ENCODE data around the gene APLP2. TPM values are rescaled to one million over a fixed set of nuclear protein-coding genes. Genes with fewer than 3 reads are reported as not detected.
A peak's percentile ranks its signal among the peaks of the same experiment; 100 is the strongest.

The APLP2 gene
- total RNA-seq, 2 donors from 2014 or later, result 349 to 496 TPM

DNA sequence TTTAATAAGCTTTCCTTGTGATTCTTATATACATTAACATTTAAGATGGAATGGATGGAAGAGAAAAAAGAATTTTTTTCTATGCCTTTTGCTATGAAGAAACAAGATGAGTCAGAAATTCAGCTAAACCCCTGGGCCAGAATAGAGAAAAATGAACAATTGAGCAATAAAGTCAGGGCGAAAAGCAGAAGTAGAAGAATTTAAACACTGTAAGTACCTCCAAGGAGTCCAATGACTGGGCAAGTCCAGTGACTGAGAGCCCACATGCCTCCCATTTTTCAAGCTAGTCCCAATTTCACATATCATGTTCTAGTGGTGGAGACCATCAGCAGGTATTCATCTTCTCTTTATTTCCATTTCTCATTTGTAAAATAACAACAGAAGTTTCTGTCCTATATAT lies 18.6 kb upstream of the APLP2 start:
- intact Hi-C loops (cut with DNase I, micrococcal nuclease), result no loop called here
- DNase-seq, result no peak
- no peak for ATAC-seq

GRCh38 chr11:130052567-130052966 lies 17.1 kb upstream of the APLP2 start:
- no peak for ATAC-seq
- intact Hi-C loops (cut with DNase I, micrococcal nuclease), result no loop called here
- no peak for DNase-seq

GRCh38 chr11:130054966-130055365 lies 14.7 kb upstream of the APLP2 start:
- intact Hi-C loops (cut with DNase I, micrococcal nuclease), result no loop called here
- DNase-seq, result no peak
- no peak for ATAC-seq

DNA sequence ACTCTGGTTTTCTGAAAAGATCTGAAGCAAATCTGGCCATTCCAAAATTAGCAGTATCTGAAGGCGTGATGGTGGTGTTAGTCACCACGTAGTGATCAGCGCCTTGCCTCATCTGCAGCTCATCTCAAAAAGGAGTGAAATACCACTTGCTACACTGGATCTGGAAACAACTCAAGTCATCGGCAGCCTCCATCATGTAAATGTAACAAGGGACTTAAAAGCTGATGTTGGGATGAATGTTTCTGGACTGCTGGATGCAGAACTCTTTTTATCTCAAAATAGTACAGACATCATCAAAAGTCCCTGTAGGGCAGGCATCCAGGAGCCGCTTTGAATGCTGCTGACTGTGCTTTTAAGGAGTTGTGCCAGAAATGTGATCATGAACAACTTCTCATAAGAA lies 14.1 kb upstream of the APLP2 start:
- no peak for DNase-seq
- ATAC-seq, result no peak
- intact Hi-C loops (cut with DNase I, micrococcal nuclease), result no loop called here

GRCh38 chr11:130061017-130061416 lies 8.7 kb upstream of the APLP2 start:
- intact Hi-C loops (cut with DNase I, micrococcal nuclease), result no loop called here
- no peak for ATAC-seq
- DNase-seq, result no peak

DNA sequence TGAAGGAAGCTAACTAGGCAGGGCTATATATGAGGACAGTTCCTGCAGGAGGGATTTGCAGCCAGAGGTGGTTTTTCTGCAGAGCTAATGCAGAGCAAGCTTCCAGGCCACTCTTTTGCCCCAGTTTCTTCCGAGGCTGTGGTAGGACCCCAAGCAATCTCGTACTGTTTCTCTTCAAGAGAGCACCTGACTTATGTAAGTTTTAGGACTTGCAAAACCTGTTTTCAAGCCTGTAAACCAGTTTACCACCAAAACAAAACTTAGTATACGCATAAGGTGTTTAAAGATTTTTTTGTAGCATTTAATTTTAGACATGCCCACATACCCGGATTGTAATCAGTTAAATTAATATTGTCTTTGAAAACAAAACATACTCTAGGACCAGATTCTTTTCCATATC lies 7.7 kb upstream of the APLP2 start:
- no peak for DNase-seq
- intact Hi-C loops (cut with DNase I, micrococcal nuclease), result no loop called here
- no peak for ATAC-seq

DNA sequence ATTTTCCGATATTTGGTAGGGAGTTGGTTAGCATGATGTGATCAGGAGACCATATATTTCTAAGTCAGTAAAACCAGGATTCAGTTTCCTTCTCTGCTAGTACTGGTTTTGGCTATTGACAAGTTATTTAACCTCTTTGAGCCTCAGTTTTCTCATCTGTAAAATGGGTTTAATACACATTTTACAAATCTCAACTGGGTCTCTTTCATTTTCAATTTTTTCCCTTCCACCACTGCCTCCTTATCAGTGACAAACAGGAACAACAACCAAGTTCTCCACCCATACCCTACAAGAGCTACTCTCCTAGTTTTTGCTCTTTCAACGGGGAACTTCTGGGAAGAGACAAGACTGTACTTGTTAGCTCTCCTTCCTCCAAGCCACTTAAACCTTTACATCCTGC lies 6.2 kb upstream of the APLP2 start:
- no peak for DNase-seq
- no peak for ATAC-seq
- intact Hi-C loops (cut with DNase I, micrococcal nuclease), result no loop called here

- ATAC-seq (no peak), DNase-seq (no peak)
- intact Hi-C loops (cut with DNase I, micrococcal nuclease), result no loop called here
These were observed 5.1 kb upstream of the APLP2 start for GRCh38 chr11:130064596-130064995.

DNA sequence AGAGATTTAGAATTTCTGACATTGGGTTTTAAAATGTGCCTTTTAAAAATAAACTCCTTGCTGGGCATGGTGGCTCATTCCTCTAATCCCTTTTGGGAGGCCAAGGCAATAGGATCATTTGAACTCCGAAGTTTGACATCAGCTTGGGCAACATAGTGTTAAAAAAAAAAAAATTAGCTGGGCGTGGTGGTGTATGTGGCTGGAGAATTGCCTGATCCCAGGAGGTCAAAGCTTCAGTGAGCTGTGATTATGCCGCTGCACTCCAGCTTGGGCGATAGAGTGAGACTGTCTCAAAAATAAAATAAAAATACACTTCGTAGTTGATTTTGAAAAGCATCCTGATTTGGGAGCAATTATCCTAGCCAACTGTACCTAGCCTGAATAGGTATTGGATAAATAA lies 3.4 kb upstream of the APLP2 start:
- peak; percentile 29 to 41 for DNase-seq
- ATAC-seq, result peak; percentile 27
- intact Hi-C loops (cut with DNase I, micrococcal nuclease), result no loop called here

GRCh38 chr11:130068546-130068985 lies 1.1 kb upstream of the APLP2 start:
- ATAC-seq (peak; percentile 17), DNase-seq (no peak)
- intact Hi-C loops (cut with DNase I, micrococcal nuclease), result no loop called here

GRCh38 chr11:130068986-130069658 lies 572 bp upstream of the APLP2 start:
- peak in 1 of 2 donors; percentile 82 for DNase-seq
- peak; percentile 70 for ATAC-seq
- intact Hi-C loops (cut with DNase I, micrococcal nuclease), result no loop called here

GRCh38 chr11:130070109-130070845 lies 583 bp downstream of the APLP2 start:
- DNase-seq (peak; percentile 31 to 65), ATAC-seq (peak; percentile 10)
- intact Hi-C loops (cut with DNase I, micrococcal nuclease), result loop anchor here in 1 of 2 donors (10.0 kb wide), 2 partner anchors 55 to 65 kb away; partner anchors contain the start of gene PRDM10

- intact Hi-C loops (cut with DNase I, micrococcal nuclease), result loop anchor here in 1 of 2 donors (10.0 kb wide), 2 partner anchors 54 to 66 kb away; partner anchors contain the start of gene PRDM10
- no peak for ATAC-seq
- DNase-seq, result peak; percentile 28
These were observed 1.1 kb downstream of the APLP2 start for GRCh38 chr11:130070846-130071200.

- intact Hi-C loops (cut with DNase I, micrococcal nuclease), result loop anchor here in 1 of 2 donors (10.0 kb wide), 2 partner anchors 54 to 66 kb away; partner anchors contain the start of gene PRDM10
- ATAC-seq (no peak), DNase-seq (no peak)
These were observed 1.6 kb downstream of the APLP2 start for GRCh38 chr11:130071211-130071712.

- no peak for DNase-seq
- intact Hi-C loops (cut with DNase I, micrococcal nuclease), result loop anchor here in 1 of 2 donors (10.0 kb wide), 2 partner anchors 50 to 70 kb away; partner anchors contain the start of gene PRDM10
- no peak for ATAC-seq
These were observed 5.0 kb downstream of the APLP2 start for GRCh38 chr11:130074736-130075135.

DNA sequence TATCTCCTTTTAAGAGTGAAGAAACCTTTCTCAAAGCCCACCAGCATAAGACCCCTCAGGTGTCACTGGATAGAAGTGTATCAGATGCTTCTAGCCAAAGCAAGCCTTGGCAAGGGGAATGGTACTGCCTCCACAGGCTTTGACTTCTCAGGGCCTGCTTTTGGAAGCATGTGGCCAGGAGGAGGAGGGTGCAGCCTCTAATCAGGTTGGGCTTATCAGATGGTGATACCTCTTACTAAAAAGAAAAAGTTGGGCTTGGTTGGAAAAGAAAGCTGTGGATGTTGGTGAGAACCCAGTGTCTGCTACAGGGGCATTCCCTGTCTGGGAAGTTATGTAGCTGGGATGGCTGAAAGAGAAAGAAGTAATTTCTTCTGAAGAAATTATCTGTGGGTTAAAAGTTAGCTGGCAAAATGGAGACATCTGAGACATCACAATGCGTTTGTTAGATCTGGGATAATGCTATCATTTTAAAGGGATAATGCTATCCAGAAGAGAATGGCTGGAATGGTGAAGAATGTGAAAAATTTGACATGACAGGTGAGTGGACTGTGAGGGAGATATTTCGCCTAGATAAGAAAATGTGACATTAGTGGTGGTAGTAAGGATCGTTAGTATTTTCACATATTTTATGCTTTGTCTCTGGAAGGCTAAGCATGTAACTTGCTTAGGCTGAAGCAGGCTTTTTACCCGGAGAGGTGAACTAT lies 7.2 kb downstream of the APLP2 start:
- ATAC-seq (no peak), DNase-seq (no peak)
- intact Hi-C loops (cut with DNase I, micrococcal nuclease), result loop anchor here in 1 of 2 donors (10.0 kb wide), 2 partner anchors 48 to 72 kb away; partner anchors contain the start of gene PRDM10

DNA sequence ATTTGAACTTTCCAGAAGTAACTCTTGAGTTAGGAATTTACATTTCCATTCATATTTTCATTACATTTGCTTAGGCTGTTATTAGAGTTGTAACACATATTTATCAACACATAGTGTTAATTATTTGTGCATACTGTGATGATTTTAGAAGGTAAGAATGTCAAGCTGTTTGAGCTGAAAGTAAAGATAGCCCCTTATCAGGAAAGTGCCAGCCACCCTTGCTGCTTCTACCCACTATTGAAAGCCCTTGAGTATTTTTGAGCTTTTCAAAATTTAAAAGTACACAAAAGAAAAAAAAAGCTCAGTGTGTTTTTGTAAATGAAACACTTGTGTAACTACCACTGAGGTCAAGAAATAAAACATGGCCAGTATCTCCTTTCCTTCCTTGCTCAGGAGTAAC lies 8.0 kb downstream of the APLP2 start:
- no peak for DNase-seq
- intact Hi-C loops (cut with DNase I, micrococcal nuclease), result loop anchor here in 1 of 2 donors (10.0 kb wide), 2 partner anchors 47 to 73 kb away; partner anchors contain the start of gene PRDM10
- ATAC-seq, result peak; percentile 44

- intact Hi-C loops (cut with DNase I, micrococcal nuclease), result loop anchor here in 1 of 2 donors (10.0 kb wide), 2 partner anchors 47 to 73 kb away; partner anchors contain the start of gene PRDM10
- no peak for ATAC-seq
- DNase-seq, result no peak
These were observed 8.4 kb downstream of the APLP2 start for GRCh38 chr11:130078080-130078479.

DNA sequence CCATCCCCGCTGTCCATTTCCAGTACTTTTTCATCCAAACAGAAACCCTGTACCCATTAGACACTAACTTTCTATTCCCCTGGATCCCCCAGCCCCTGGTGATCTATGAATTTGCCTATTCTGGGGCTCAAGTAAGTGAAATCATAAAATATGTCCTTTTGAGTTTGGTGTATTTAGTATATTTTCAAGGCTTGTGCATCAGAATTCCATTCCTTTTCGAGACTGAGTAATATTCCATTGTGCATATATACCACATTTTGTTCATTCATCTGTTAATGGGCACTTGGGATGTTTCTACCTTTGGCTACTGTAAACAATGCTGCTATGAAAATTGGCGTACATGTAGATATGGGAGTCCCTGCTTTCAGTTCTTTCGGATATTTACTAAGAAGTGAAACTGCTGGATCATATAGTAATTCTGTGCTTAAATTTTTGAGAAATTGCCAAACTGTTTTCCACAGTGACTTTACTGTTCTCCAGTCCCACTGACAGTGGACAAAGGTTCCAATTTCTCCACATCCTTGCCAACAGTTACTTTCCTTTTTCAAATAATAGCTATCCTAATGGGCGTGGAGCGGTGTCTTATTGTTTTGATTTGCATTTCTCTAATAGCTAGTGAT lies 16.1 kb downstream of the APLP2 start:
- intact Hi-C loops (cut with DNase I, micrococcal nuclease), result no loop called here
- ATAC-seq, result no peak
- no peak for DNase-seq

All from left colon (tissue), 2 donors.